Brain microvascular endothelial cell (primary cell): Measurements from ENCODE around the gene KCNJ15.

Experiments
- DNase-seq: peaks from one replicate; pipeline ENCODE4 v3.0.0-alpha.2; 2020
- H3K27ac ChIP-seq: fragments of 250-450 bp; sonication (Bioruptor Pico); 2 replicates; pipeline ENCODE4 v1.5.1; 2020; ENCODE audit warnings: mild to moderate bottlenecking, moderate library complexity
- H3K27me3 ChIP-seq: fragments of 250-450 bp; sonication (Bioruptor Pico); replicated peaks from 2 replicates; pipeline ENCODE4 v1.5.1; 2020; ENCODE audit warnings: mild to moderate bottlenecking
- H3K36me3 ChIP-seq: fragments of 250-450 bp; sonication (Bioruptor Pico); replicated peaks from 2 replicates; pipeline ENCODE4 v1.5.1; 2020; ENCODE audit warnings: mild to moderate bottlenecking
- H3K4me3 ChIP-seq: 2 replicates; pipeline ENCODE4 v1.5.1; 2011; ENCODE audit warnings: low read depth, mild to moderate bottlenecking, control low read depth, low read length, moderate library complexity
- CTCF ChIP-seq: IDR thresholded peaks from 2 replicates; pipeline ENCODE4 v1.5.1; 2011; ENCODE audit warnings: low read depth, mild to moderate bottlenecking, moderate library complexity, low read length, control low read depth, inconsistent platforms; ENCODE audit errors: missing control alignments
- in situ Hi-C: cut with HindIII; loops from 2 replicates; pipeline ENCODE4 v1.10.0; 2017; ENCODE audit warnings: low sequenced_read_pairs, low pct_ligation_motif_present

The KCNJ15 gene

GRCh38 chr21:38256599-38257302 is at the start of gene KCNJ15:
Gene KCNJ15, plus strand, starts transcription at chr21:38256991. Its CDS starts 42,271 bp downstream, at chr21:38299262.
- TF ChIP-seq CTCF: no peak
- H3K4me3 ChIP-seq: no peak within 1 kb of the TSS
- no peak for DNase-seq
- in situ Hi-C loops: no loop called here
- H3K36me3 ChIP-seq: no peaks in the 10 kb centered on the region
- no peaks in the 10 kb centered on the region for H3K27me3 ChIP-seq
- no peak within 1 kb of the TSS for H3K27ac ChIP-seq

- Histone ChIP-seq H3K27me3 (no peaks in the 10 kb centered on the region), H3K27ac (no peak overlapping the region), H3K4me3 (no peak overlapping the region), H3K36me3 (no peaks in the 10 kb centered on the region)
- no peak for TF ChIP-seq CTCF
- DNase-seq: no peak
- in situ Hi-C loops: no loop called here
Measured at GRCh38 chr21:38208118-38208517, 48.7 kb upstream of the KCNJ15 start.

GRCh38 chr21:38211321-38211720 is 45.5 kb upstream of the KCNJ15 start:
- no peak for TF ChIP-seq CTCF
- Histone ChIP-seq H3K27ac (no peak overlapping the region), H3K27me3 (no peaks in the 10 kb centered on the region), H3K4me3 (no peak overlapping the region), H3K36me3 (no peaks in the 10 kb centered on the region)
- no peak for DNase-seq
- in situ Hi-C loops: no loop called here

GRCh38 chr21:38212706-38213105 is 44.1 kb upstream of the KCNJ15 start:
- in situ Hi-C loops: no loop called here
- H3K27ac ChIP-seq: no peak overlapping the region
- no peak overlapping the region for H3K4me3 ChIP-seq
- no peak for TF ChIP-seq CTCF
- H3K27me3 ChIP-seq: no peaks in the 10 kb centered on the region
- DNase-seq: no peak
- H3K36me3 ChIP-seq: no peaks in the 10 kb centered on the region

GRCh38 chr21:38219049-38219628 is 37.7 kb upstream of the KCNJ15 start:
- Histone ChIP-seq H3K4me3 (no peak overlapping the region), H3K27ac (no peak overlapping the region), H3K36me3 (no peaks in the 10 kb centered on the region), H3K27me3 (no peaks in the 10 kb centered on the region)
- DNase-seq: peak; percentile 63
- peak; percentile 97 for TF ChIP-seq CTCF
- in situ Hi-C loops: no loop called here

- in situ Hi-C loops: no loop called here
- no peak overlapping the region for H3K27ac ChIP-seq
- H3K36me3 ChIP-seq: no peaks in the 10 kb centered on the region
- no peaks in the 10 kb centered on the region for H3K27me3 ChIP-seq
- no peak for DNase-seq
- H3K4me3 ChIP-seq: no peak overlapping the region
- TF ChIP-seq CTCF: no peak
Measured at GRCh38 chr21:38220270-38220737, 36.5 kb upstream of the KCNJ15 start.
